NB4 (cell line): ENCODE results near the gene KDM4B.

Source experiments
- CTCF ChIP-seq: IDR thresholded peaks from one replicate; pipeline ENCODE4 v1.5.1; 2012; ENCODE audit warnings: low read depth, low read length
- MAX ChIP-seq: IDR thresholded peaks from 2 replicates; pipeline ENCODE4 v1.6.1; 2011; ENCODE audit warnings: low read depth, low read length

- TF ChIP-seq CTCF: no peak
- TF ChIP-seq MAX: no peak
Observed at GRCh38 chr19:5122671-5123409, 153.9 kb downstream of the KDM4B start.
